Mesenchymal stem cell (in vitro differentiated cells and primary cell): ENCODE data around the gene MB21D2.
A peak's percentile ranks its signal among the peaks of the same experiment; 100 is the strongest.

Experiments
- DNase-seq: peaks from one replicate; pipeline ENCODE4 v3.0.0-alpha.2; 2013
- H2AFZ ChIP-seq: one replicate; pipeline ENCODE4 v1.6.1; 2013; ENCODE audit warnings: low read depth, mild to moderate bottlenecking, control low read depth, inconsistent platforms, low read length, moderate library complexity
- H2AK5ac ChIP-seq: 2 replicates; pipeline ENCODE4 v1.6.1; 2013; ENCODE audit warnings: low read length, moderate library complexity, mild to moderate bottlenecking, inconsistent platforms; ENCODE audit not compliant: severe bottlenecking
- H2BK120ac ChIP-seq: one replicate; pipeline ENCODE4 v1.6.1; 2013; ENCODE audit warnings: low read depth, mild to moderate bottlenecking, inconsistent platforms, low read length, moderate library complexity
- H2BK12ac ChIP-seq, 2 experiments: one replicate each; pipeline ENCODE4 v1.6.1; 2013; ENCODE audit warnings: inconsistent platforms in 2 of 2, low read length in 2 of 2, mild to moderate bottlenecking in 2 of 2, moderate library complexity in 2 of 2, control low read depth in 1 of 2
- H2BK15ac ChIP-seq: one replicate; pipeline ENCODE4 v1.6.1; 2013; ENCODE audit warnings: mild to moderate bottlenecking, low read depth, inconsistent platforms; ENCODE audit not compliant: poor library complexity, severe bottlenecking
- H2BK5ac ChIP-seq: 2 replicates; pipeline ENCODE4 v1.6.1; 2013; ENCODE audit warnings: low read depth, mild to moderate bottlenecking, low read length, control low read depth, inconsistent platforms; ENCODE audit not compliant: poor library complexity, severe bottlenecking
- H3K14ac ChIP-seq, 2 experiments: one replicate each; pipeline ENCODE4 v1.6.1; 2013; ENCODE audit warnings: inconsistent platforms in 2 of 2, low read length in 2 of 2, control low read depth in 1 of 2, mild to moderate bottlenecking in 1 of 2, moderate library complexity in 1 of 2
- H3K18ac ChIP-seq, 2 experiments: one replicate each; pipeline ENCODE4 v1.6.1; 2013; ENCODE audit warnings: inconsistent platforms in 2 of 2, low read length in 2 of 2, control low read depth in 1 of 2, low read depth in 1 of 2, mild to moderate bottlenecking in 1 of 2
- H3K23ac ChIP-seq, 2 experiments: one replicate each; pipeline ENCODE4 v1.6.1; 2013; ENCODE audit warnings: inconsistent platforms in 2 of 2, low read length in 2 of 2, mild to moderate bottlenecking in 2 of 2, moderate library complexity in 2 of 2, control low read depth in 1 of 2
- H3K27ac ChIP-seq: 2 replicates; pipeline ENCODE4 v1.5.1; 2013; ENCODE audit warnings: mild to moderate bottlenecking, moderate library complexity, low read length, control low read depth, inconsistent platforms; ENCODE audit not compliant: poor library complexity, severe bottlenecking
- H3K27me3 ChIP-seq, 2 experiments: 2 replicates each; pipeline versions ENCODE4 v1.6.1 to v1.7.0; 2013; ENCODE audit warnings: low read length in 2 of 2, mild to moderate bottlenecking in 2 of 2, moderate library complexity in 2 of 2, control low read depth in 1 of 2, inconsistent platforms in 1 of 2; ENCODE audit not compliant: control insufficient read depth in 1 of 2, insufficient read depth in 1 of 2
- H3K36me3 ChIP-seq, 2 experiments: 2 replicates each; pipeline versions ENCODE4 v1.6.1 to v1.7.0; 2013; ENCODE audit warnings: low read length in 2 of 2, control low read depth in 1 of 2, inconsistent platforms in 1 of 2, low read depth in 1 of 2, mild to moderate bottlenecking in 1 of 2; ENCODE audit not compliant: insufficient read depth in 2 of 2, control insufficient read depth in 1 of 2
- H3K4ac ChIP-seq, 2 experiments: one replicate each; pipeline ENCODE4 v1.6.1; 2013; ENCODE audit warnings: inconsistent platforms in 2 of 2, low read length in 2 of 2, mild to moderate bottlenecking in 2 of 2, moderate library complexity in 2 of 2, control low read depth in 1 of 2, low read depth in 1 of 2
- H3K4me1 ChIP-seq: 2 replicates; pipeline ENCODE4 v1.6.1; 2013; ENCODE audit warnings: low read depth, low read length, control low read depth; ENCODE audit not compliant: control insufficient read depth, insufficient read depth
- H3K4me2 ChIP-seq: 2 replicates; pipeline ENCODE4 v1.6.1; 2013; ENCODE audit warnings: low read length, mild to moderate bottlenecking, inconsistent platforms; ENCODE audit not compliant: poor library complexity, severe bottlenecking
- H3K4me3 ChIP-seq, 2 experiments: 2 replicates each; pipeline versions ENCODE4 v1.5.1 to v1.7.0; 2013; ENCODE audit warnings: low read length in 2 of 2, mild to moderate bottlenecking in 2 of 2, control low read depth in 1 of 2, low read depth in 1 of 2; ENCODE audit not compliant: insufficient read depth in 1 of 2
- H3K79me1 ChIP-seq: replicated peaks from 2 replicates; pipeline ENCODE4 v1.6.1; 2013; ENCODE audit warnings: mild to moderate bottlenecking, control low read depth, low read length, inconsistent platforms; ENCODE audit not compliant: poor library complexity, severe bottlenecking
- H3K9ac ChIP-seq: 2 replicates; pipeline ENCODE4 v1.7.0; 2013; ENCODE audit warnings: mild to moderate bottlenecking, low read length, moderate library complexity
- H3K9me3 ChIP-seq: 2 replicates; pipeline ENCODE4 v1.7.0; 2013; ENCODE audit warnings: mild to moderate bottlenecking, low read length; ENCODE audit not compliant: control insufficient read depth
- H4K8ac ChIP-seq: one replicate; pipeline ENCODE4 v1.6.1; 2013; ENCODE audit warnings: inconsistent platforms, mild to moderate bottlenecking, low read length, moderate library complexity
- H4K91ac ChIP-seq: one replicate; pipeline ENCODE4 v1.6.1; 2013; ENCODE audit warnings: mild to moderate bottlenecking, low read length, inconsistent platforms
- WGBS: methylation state at CpG from one replicate; pipeline ENCODE4 v1.1.7; 2013; ENCODE audit warnings: mixed read lengths; 5-methylcytosine and 5-hydroxymethylcytosine counted together

Gene MB21D2

GRCh38 chr3:192858849-192859585 lies 58.6 kb downstream of the MB21D2 start:
- Histone ChIP-seq H3K18ac (no peak overlapping the region), H3K9me3 (peaks cover 2% of the 10 kb centered on the region), H2BK15ac (no peak overlapping the region), H3K23ac (no peak overlapping the region), H3K4me3 (no peak overlapping the region), H2AFZ (no peak overlapping the region), H3K79me1 (peaks cover 48% of the 10 kb centered on the region), H3K4ac (no peak overlapping the region), H3K4me1 (no peaks in the 10 kb centered on the region), H2BK12ac (no peak overlapping the region), H2AK5ac (no peak overlapping the region), H3K27me3 (no peaks in the 10 kb centered on the region), H3K27ac (no peak overlapping the region), H4K8ac (no peak overlapping the region), H2BK120ac (no peak overlapping the region), H4K91ac (no peak overlapping the region), H2BK5ac (no peak overlapping the region), H3K14ac (no peak overlapping the region), H3K9ac (no peak overlapping the region), H3K36me3 (no peaks in the 10 kb centered on the region), H3K4me2 (no peak overlapping the region)
- DNase-seq = peak; percentile 12
- WGBS = 83% methylated on average over 9 of the region's 9 CpGs

DNA sequence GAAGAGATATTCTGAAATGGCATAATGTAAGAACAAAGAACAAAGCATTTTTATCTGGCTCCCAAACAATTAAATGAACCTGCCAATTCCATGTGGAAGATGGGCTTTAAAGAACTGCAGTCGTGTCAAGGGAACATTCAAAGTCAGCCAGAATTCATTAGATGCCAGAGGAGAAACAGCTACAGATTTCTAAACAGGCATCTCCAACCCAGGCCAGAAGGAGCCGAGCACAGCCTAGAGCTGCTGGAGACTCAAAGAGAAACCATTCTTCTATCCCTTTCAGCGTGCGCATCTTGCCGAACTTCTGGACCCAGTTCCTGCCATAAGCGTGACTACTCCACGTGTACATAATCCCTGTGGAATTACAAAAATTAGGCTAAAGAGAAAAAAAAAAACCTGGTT lies 60.4 kb downstream of the MB21D2 start:
- 95% methylated on average over 7 of the region's 7 CpGs for WGBS

GRCh38 chr3:192855434-192855833 lies 62.2 kb downstream of the MB21D2 start:
- peaks cover 2% of the 10 kb centered on the region for H3K9me3 ChIP-seq
- H3K4ac ChIP-seq = no peak overlapping the region
- H3K27me3 ChIP-seq = no peaks in the 10 kb centered on the region
- no peak overlapping the region for H3K18ac ChIP-seq
- no peak overlapping the region for H2AFZ ChIP-seq
- H3K79me1 ChIP-seq = peaks cover 30% of the 10 kb centered on the region
- 100% methylated on average over 1 of the region's 1 CpG for WGBS
- H3K9ac ChIP-seq = no peak overlapping the region
- H3K36me3 ChIP-seq = no peaks in the 10 kb centered on the region
- no peak overlapping the region for H4K8ac ChIP-seq
- H3K14ac ChIP-seq = no peak overlapping the region
- peaks cover 7% of the 10 kb centered on the region for H3K4me1 ChIP-seq
- no peak overlapping the region for H4K91ac ChIP-seq
- no peak overlapping the region for H2BK120ac ChIP-seq
- H2BK15ac ChIP-seq = no peak overlapping the region
- H3K4me2 ChIP-seq = no peak overlapping the region
- no peak overlapping the region for H3K23ac ChIP-seq
- H3K27ac ChIP-seq = no peak overlapping the region
- H2BK12ac ChIP-seq = no peak overlapping the region
- no peak overlapping the region for H3K4me3 ChIP-seq
- H2AK5ac ChIP-seq = no peak overlapping the region
- no peak overlapping the region for H2BK5ac ChIP-seq
- DNase-seq = no peak

More for the DNA sequence above, 60.4 kb downstream of the MB21D2 start:
- Histone ChIP-seq H3K79me1 (peaks cover 41% of the 10 kb centered on the region), H2BK12ac (no peak overlapping the region), H3K23ac (no peak overlapping the region), H2AFZ (no peak overlapping the region), H2AK5ac (no peak overlapping the region), H3K27me3 (no peaks in the 10 kb centered on the region), H3K4me3 (peak overlapping the region in 1 of 2 experiments; percentile 69), H2BK120ac (no peak overlapping the region), H3K14ac (no peak overlapping the region), H4K91ac (no peak overlapping the region), H3K9me3 (peaks cover 2% of the 10 kb centered on the region), H3K36me3 (no peaks in the 10 kb centered on the region), H2BK15ac (no peak overlapping the region), H3K4me2 (no peak overlapping the region), H3K27ac (no peak overlapping the region), H3K18ac (no peak overlapping the region), H3K4me1 (no peaks in the 10 kb centered on the region), H2BK5ac (no peak overlapping the region), H3K4ac (no peak overlapping the region), H4K8ac (no peak overlapping the region), H3K9ac (peak overlapping the region; percentile 76)
- peak; percentile 10 for DNase-seq

DNA sequence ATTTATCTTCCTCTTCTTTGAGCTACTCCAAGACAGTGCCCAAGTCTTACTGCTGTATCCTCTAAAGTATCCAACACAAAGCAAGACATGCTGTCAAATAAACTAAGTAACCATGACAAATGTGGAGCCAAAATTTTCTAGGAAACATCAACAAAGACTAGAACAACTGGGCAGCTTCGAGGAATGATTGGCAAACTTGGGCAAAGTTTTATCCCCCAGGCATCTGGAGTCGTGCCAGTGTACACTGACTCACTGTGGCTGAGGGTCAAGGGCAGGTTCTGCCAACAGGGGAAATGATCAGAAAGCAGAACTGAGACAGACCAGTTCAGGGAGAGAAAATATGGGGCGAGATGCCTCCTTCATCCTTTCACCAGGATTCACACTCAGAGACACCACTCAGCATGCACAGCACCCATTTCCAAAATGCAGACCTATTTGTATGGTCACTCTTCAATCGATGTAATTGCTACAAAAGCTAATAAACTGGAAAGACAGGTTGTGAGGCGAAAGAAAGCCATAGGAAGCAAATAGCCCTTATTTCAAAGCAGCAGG lies 65.8 kb downstream of the MB21D2 start:
- WGBS = 4% methylated on average over 2 of the region's 5 CpGs
- no peak overlapping the region for H2BK12ac ChIP-seq
- DNase-seq = peak; percentile 75

More for the DNA sequence above, 65.8 kb downstream of the MB21D2 start:
- no peak overlapping the region for H4K8ac ChIP-seq
- H2AK5ac ChIP-seq = no peak overlapping the region
- H3K36me3 ChIP-seq = no peaks in the 10 kb centered on the region
- H3K4me1 ChIP-seq = peaks cover 12% of the 10 kb centered on the region
- no peak overlapping the region for H2AFZ ChIP-seq
- no peak overlapping the region for H3K23ac ChIP-seq
- H2BK5ac ChIP-seq = no peak overlapping the region
- peaks cover 31% of the 10 kb centered on the region for H3K79me1 ChIP-seq
- H2BK15ac ChIP-seq = no peak overlapping the region
- no peaks in the 10 kb centered on the region for H3K27me3 ChIP-seq
- no peak overlapping the region for H3K14ac ChIP-seq
- peaks cover 2% of the 10 kb centered on the region for H3K9me3 ChIP-seq
- no peak overlapping the region for H2BK120ac ChIP-seq
- H3K18ac ChIP-seq = no peak overlapping the region
- H3K27ac ChIP-seq = no peak overlapping the region
- H3K4me2 ChIP-seq = no peak overlapping the region
- H3K4me3 ChIP-seq = no peak overlapping the region
- H4K91ac ChIP-seq = no peak overlapping the region
- peak overlapping the region in 1 of 2 experiments; percentile 21 for H3K4ac ChIP-seq
- no peak overlapping the region for H3K9ac ChIP-seq
